Chondrocyte (in vitro differentiated cells): Measurements from ENCODE around the gene NRXN3. TPM values are rescaled to one million over a fixed set of nuclear protein-coding genes. Genes with fewer than 3 reads are reported as not detected.

Experiments used
- DNase-seq: peaks from one replicate; pipeline ENCODE4 v3.0.0; 2021; ENCODE audit warnings: mixed read lengths, low spot score
- H3K27ac Mint-ChIP-seq: one replicate; pipeline ENCODE4 v1.8.0; 2021; ENCODE audit warnings: mild to moderate bottlenecking, moderate library complexity, mixed read lengths; ENCODE audit not compliant: unreplicated experiment
- H3K27me3 Mint-ChIP-seq: 2 replicates; pipeline ENCODE4 v1.8.0; 2021; ENCODE audit warnings: low read depth, mixed read lengths
- H3K36me3 Mint-ChIP-seq: 2 replicates; pipeline ENCODE4 v1.8.0; 2021; ENCODE audit warnings: low read depth, mixed read lengths
- H3K4me1 Mint-ChIP-seq: 2 replicates; pipeline ENCODE4 v1.8.0; 2021; ENCODE audit warnings: low read depth, mild to moderate bottlenecking, mixed read lengths
- H3K4me3 Mint-ChIP-seq: one replicate; pipeline ENCODE4 v1.8.0; 2021; ENCODE audit warnings: mild to moderate bottlenecking, moderate library complexity, mixed read lengths; ENCODE audit not compliant: unreplicated experiment
- H3K9me3 Mint-ChIP-seq: 2 replicates; pipeline ENCODE4 v1.8.0; 2021; ENCODE audit warnings: low read depth, mixed read lengths
- total RNA-seq: library from RNA; stranded (reverse); gene quantifications from 3 replicates; pipeline ENCODE4 v1.2.1, GENCODE V29; 2021
- TF ChIP-seq, protein P1 (sequence below): fragments of 200-600 bp; sonication (generic); IDR thresholded peaks from 2 replicates; pipeline ENCODE4 v1.5.0; 2021; ENCODE audit warnings: antibody characterized with exemption, mild to moderate bottlenecking, moderate library complexity

Gene NRXN3
- total RNA-seq, 1 donor from 2014 or later: 7.9 TPM

GRCh38 chr14:78508023-78508422, 337.9 kb downstream of the NRXN3 start:
- DNase-seq: no peak
- no peaks in the 10 kb centered on the region for H3K27me3 Mint-ChIP-seq
- no peaks in the 10 kb centered on the region for H3K36me3 Mint-ChIP-seq
- H3K4me3 Mint-ChIP-seq: no peak overlapping the region
- no peak overlapping the region for H3K27ac Mint-ChIP-seq
- TF ChIP-seq, protein P1, sequence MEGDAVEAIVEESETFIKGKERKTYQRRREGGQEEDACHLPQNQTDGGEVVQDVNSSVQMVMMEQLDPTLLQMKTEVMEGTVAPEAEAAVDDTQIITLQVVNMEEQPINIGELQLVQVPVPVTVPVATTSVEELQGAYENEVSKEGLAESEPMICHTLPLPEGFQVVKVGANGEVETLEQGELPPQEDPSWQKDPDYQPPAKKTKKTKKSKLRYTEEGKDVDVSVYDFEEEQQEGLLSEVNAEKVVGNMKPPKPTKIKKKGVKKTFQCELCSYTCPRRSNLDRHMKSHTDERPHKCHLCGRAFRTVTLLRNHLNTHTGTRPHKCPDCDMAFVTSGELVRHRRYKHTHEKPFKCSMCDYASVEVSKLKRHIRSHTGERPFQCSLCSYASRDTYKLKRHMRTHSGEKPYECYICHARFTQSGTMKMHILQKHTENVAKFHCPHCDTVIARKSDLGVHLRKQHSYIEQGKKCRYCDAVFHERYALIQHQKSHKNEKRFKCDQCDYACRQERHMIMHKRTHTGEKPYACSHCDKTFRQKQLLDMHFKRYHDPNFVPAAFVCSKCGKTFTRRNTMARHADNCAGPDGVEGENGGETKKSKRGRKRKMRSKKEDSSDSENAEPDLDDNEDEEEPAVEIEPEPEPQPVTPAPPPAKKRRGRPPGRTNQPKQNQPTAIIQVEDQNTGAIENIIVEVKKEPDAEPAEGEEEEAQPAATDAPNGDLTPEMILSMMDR: no peak
- no peaks in the 10 kb centered on the region for H3K9me3 Mint-ChIP-seq
- H3K4me1 Mint-ChIP-seq: no peaks in the 10 kb centered on the region

DNA sequence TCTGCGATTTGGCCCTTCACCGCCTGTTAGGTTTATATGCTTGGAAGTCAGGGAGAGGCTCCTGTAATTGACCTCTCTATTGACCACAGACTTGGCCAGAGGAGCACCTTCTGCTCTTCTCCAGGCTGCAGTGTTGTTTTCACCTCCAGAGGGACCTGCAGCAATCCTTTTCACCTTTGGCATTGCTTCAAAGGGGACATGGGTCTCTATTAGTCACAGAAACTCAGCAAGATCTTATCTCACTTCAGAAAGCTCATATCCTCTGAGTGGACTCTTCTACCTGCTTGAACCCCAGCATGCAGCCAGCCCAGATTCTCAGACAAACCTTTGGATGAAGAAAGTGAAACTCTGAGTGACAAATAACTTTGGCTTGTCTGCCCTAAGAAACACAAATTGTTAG, 339.3 kb downstream of the NRXN3 start:
- no peaks in the 10 kb centered on the region for H3K36me3 Mint-ChIP-seq
- DNase-seq: no peak
- no peak overlapping the region for H3K27ac Mint-ChIP-seq
- no peaks in the 10 kb centered on the region for H3K4me1 Mint-ChIP-seq
- H3K9me3 Mint-ChIP-seq: peaks cover 1% of the 10 kb centered on the region
- TF ChIP-seq, protein P1: no peak
- H3K27me3 Mint-ChIP-seq: no peaks in the 10 kb centered on the region
- H3K4me3 Mint-ChIP-seq: no peak overlapping the region

- TF ChIP-seq, protein P1: no peak
- H3K27ac Mint-ChIP-seq: no peak overlapping the region
- H3K27me3 Mint-ChIP-seq: no peaks in the 10 kb centered on the region
- H3K4me1 Mint-ChIP-seq: no peaks in the 10 kb centered on the region
- H3K9me3 Mint-ChIP-seq: peaks cover 2% of the 10 kb centered on the region
- no peaks in the 10 kb centered on the region for H3K36me3 Mint-ChIP-seq
- DNase-seq: no peak
- no peak overlapping the region for H3K4me3 Mint-ChIP-seq
Measured at GRCh38 chr14:78512021-78512420, 341.8 kb downstream of the NRXN3 start.

DNA sequence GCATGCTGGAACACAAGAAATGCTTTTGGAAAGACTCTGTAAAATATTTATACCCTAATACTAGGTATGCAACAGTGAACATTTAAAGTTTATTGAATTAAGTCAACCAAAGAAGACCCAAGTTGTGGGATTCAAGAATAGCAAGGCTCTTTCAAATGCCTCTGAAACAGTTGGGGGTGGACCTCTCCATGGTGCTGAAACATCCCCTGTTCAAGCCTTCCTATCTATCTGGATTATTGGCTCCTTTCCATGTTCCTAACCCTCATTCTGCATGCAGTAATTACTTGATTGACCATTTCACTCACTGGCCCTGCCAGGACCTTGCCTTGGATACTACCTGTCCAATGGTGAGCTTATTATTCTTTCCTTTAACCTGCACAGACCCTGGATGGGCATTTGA, 349.7 kb downstream of the NRXN3 start:
- TF ChIP-seq, protein P1: no peak
- no peak overlapping the region for H3K27ac Mint-ChIP-seq
- H3K4me3 Mint-ChIP-seq: no peak overlapping the region
- DNase-seq: no peak
- no peaks in the 10 kb centered on the region for H3K27me3 Mint-ChIP-seq
- H3K4me1 Mint-ChIP-seq: no peaks in the 10 kb centered on the region
- H3K9me3 Mint-ChIP-seq: no peaks in the 10 kb centered on the region
- no peaks in the 10 kb centered on the region for H3K36me3 Mint-ChIP-seq

- Mint-ChIP-seq H3K4me3 (no peak overlapping the region), H3K27ac (no peak overlapping the region), H3K9me3 (no peaks in the 10 kb centered on the region), H3K36me3 (no peaks in the 10 kb centered on the region), H3K4me1 (no peaks in the 10 kb centered on the region), H3K27me3 (no peaks in the 10 kb centered on the region)
- no peak for DNase-seq
- TF ChIP-seq, protein P1: no peak
Measured at GRCh38 chr14:78524196-78524595, 354.0 kb downstream of the NRXN3 start.
